Fibroblast of pulmonary artery (primary cell): ENCODE results near the gene STRBP.

ENCODE experiments used
- DNase-seq: peaks from one replicate; pipeline ENCODE4 v3.0.0-alpha.2; 2010; ENCODE audit warnings: low read depth
- H3K4me3 ChIP-seq: replicated peaks from 2 replicates; pipeline ENCODE4 v1.5.1; 2011; ENCODE audit warnings: low read depth, mild to moderate bottlenecking, control low read depth, low read length, moderate library complexity
- TF ChIP-seq, protein P1 (sequence below): IDR thresholded peaks from 2 replicates; pipeline ENCODE4 v1.5.1; 2011; ENCODE audit warnings: mild to moderate bottlenecking, control low read depth, low read length, inconsistent platforms; ENCODE audit errors: missing control alignments

The STRBP gene

GRCh38 chr9:123089790-123090189, 178.6 kb downstream of the STRBP start:
- no peak overlapping the region for H3K4me3 ChIP-seq
- TF ChIP-seq, protein P1, sequence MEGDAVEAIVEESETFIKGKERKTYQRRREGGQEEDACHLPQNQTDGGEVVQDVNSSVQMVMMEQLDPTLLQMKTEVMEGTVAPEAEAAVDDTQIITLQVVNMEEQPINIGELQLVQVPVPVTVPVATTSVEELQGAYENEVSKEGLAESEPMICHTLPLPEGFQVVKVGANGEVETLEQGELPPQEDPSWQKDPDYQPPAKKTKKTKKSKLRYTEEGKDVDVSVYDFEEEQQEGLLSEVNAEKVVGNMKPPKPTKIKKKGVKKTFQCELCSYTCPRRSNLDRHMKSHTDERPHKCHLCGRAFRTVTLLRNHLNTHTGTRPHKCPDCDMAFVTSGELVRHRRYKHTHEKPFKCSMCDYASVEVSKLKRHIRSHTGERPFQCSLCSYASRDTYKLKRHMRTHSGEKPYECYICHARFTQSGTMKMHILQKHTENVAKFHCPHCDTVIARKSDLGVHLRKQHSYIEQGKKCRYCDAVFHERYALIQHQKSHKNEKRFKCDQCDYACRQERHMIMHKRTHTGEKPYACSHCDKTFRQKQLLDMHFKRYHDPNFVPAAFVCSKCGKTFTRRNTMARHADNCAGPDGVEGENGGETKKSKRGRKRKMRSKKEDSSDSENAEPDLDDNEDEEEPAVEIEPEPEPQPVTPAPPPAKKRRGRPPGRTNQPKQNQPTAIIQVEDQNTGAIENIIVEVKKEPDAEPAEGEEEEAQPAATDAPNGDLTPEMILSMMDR = no peak
- no peak for DNase-seq

- DNase-seq = no peak
- no peak overlapping the region for H3K4me3 ChIP-seq
- TF ChIP-seq, protein P1 = no peak
These were observed 179.3 kb downstream of the STRBP start for GRCh38 chr9:123089040-123089439.

- no peak for DNase-seq
- TF ChIP-seq, protein P1 = no peak
- no peak overlapping the region for H3K4me3 ChIP-seq
These were observed 181.0 kb downstream of the STRBP start for GRCh38 chr9:123087359-123087888.

DNA sequence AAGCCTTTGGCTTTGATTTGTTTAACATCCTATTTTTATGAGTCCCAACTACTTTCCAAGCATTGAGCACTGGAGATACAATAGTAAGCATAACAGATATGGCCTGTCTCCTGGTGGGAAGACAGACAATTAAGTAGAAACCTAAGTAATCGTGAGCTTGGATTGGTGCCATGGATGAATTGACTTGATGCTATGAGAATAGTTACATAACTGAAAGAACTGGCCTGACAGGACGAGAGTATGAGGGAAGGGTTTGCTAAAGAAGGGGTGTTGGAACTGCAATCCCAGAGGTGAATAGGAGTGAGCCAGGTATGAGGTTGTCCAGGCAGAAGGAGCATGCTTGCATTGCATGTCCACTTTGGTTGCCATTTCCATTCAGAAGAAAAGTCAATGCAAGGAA, 182.5 kb downstream of the STRBP start:
- no peak overlapping the region for H3K4me3 ChIP-seq
- no peak for DNase-seq
- TF ChIP-seq, protein P1 = no peak

DNA sequence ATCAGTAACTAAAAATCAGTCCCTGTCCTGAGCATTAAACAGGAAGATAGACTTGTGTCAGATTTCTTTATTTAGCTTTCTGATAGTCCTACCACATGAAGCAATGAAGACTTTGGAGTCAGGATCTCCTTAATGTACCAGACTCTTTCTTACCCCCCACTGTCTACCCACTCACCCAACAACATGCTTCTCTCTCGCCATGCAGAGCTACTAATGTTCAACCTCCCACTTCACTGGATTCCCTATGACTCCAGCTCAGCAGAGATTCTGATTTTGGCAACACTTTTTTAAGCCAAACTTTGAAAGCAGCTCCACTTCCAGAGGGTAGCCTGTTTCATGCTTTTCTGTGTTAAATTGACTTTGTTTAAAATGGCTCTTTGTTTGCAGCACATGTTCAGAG, 184.1 kb downstream of the STRBP start:
- H3K4me3 ChIP-seq = no peak overlapping the region
- no peak for DNase-seq
- TF ChIP-seq, protein P1 = no peak

DNA sequence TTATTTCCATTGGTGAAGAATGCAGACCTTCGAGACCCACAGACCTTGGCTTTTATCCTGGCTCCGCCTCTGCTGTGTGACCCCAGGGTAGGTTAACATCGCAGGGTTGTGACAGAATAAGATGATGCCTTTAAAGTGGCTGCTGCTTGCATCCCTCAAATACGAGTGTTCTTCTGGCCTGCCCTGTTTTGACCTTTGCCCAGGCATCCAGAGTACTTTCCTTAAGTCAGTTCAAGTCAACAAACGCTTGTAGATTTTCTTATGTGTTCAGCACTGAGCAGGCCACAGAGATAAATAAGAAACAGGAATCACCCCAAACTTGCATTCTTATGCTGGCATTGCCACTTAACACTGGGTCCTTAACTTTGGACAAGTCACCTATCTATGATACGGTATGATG, 184.7 kb downstream of the STRBP start:
- DNase-seq = no peak
- H3K4me3 ChIP-seq = no peak overlapping the region
- TF ChIP-seq, protein P1 = no peak

GRCh38 chr9:123081824-123082223, 186.6 kb downstream of the STRBP start:
- TF ChIP-seq, protein P1 = peak; percentile 65
- DNase-seq = peak; percentile 63
- no peak overlapping the region for H3K4me3 ChIP-seq
